ENCODE results near the gene CCHCR1. TPM values are rescaled to one million over a fixed set of nuclear protein-coding genes. Genes with fewer than 3 reads are reported as not detected.
"Not testable (repeated sequence)": the region's sequence is repeated elsewhere in the genome, so short reads cannot be mapped to it uniquely, and the experiment has no call there.

CCHCR1 gene
- total RNA-seq, 1 experiment from 2014 or later, result 25.5 TPM

DNA sequence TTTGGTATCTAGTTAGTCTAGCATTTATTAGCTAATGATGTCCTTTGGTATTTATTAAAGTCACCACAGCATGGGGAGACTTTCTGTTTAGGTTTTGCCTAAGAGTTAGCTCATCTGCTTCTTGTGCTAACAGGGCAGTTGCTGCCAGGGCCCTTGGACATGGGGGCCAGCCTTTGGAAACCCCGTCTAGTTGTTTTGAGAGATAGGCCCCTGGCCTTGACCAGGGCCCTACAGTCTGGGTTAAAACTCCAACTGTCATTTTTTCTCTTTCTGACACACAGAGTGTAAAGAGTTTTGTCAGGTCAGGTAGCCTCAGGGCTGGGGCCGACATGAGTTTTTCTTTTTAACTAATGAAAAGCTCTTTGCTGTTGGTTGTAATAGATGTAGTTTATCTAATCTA lies 25.7 kb upstream of the CCHCR1 start:
- DNase-seq (ENCODE audit: low read depth), result not testable (repeated sequence)

DNA sequence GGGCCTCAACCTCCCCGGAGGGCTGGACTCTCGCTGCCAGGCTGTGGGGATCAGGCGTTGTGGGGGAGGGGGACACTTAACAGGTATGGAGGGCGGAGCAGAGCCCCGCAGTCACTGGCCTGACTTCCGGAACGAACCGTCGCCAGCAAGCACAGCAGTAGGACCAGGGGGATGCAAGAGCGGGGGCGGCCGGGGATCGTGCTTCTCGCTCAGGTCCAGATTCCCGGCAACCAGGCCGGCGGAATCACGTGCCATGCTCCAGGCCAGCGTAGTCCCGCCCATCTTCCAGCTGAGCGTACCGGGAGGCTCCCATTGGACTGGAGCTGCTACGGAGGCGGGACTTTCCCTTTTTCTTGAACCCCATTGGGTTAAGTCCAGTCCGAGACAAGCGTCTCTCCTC lies 22.9 kb upstream of the CCHCR1 start:
- peak; percentile 94 for DNase-seq (ENCODE audit: low read depth)

DNA sequence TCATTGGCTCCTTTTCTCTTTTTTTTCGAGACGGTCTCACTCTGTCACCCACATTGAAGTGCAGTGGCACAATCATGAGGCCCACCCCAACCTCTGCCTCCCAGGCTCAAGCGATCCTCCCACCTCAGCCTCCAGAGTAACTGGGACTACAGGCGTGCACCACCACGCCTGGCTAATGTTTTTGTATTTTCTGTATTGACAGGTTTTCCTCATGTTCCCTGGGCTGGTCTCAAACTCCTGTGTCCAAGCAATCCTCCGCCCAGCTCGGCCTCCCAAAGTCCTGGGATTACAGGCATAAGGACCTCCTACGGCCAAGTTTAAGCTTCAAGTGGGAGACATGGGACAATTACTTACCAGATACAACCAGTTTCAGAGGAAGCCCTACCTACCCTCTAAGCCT lies 22.3 kb upstream of the CCHCR1 start:
- no peak for DNase-seq (ENCODE audit: low read depth)

DNA sequence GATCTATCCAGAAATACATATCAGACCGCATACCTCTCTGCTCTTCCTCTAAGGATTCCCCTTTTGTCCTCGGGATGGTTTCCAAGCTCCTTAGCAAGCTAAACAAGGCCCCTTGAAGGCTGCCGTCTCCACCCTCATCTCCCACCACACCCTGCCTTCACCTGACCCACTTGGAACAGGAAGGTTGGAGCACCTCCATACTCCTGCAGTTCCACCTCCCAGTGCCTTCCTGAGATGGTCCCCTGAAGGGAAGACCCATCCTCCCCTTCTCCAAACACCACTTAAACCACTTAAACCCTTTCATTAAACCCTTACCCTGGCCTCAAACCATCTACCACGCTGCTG lies 21.4 kb upstream of the CCHCR1 start:
- DNase-seq (ENCODE audit: low read depth), result no peak

DNA sequence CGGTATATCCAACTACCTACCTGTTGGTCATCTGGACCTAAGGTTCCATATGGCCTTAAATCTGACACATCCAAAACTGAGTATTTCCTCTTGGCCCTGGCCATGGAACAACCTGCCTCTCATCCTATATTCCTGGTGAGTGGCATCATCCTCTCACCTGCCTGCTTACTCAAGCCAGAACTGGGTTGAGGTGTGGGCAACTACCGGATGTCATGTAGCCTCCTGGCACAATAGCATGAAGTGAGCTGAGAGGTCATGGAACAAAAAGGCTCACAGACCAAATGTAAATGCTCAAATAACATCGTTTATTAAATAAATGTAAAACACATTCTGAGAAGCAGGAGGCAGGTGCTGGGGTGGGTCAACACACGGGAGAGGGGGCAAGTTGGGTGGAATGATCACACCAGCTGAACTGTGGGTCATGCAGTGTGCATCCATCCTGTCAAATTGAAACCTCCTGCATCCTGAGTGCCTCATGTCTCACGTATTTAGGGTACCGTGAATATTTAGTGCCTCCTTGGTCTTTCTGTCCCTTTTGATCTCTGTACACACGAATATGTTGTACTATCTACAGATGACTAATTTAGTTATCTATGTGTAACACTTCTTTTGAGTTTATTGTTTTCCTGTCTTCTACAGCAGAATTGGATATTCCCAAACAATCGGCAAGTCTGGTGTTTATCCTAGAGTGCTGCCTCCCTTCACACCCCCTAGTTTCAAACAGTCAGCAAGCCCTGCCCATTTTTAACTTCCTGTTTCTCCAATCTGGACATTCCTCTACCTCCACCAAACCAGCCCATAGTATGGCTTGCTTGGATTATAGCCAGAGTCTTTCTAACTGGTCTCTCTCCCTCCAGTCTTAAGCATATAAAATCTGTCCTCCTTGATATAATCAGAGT lies 20.8 kb upstream of the CCHCR1 start:
- no peak for DNase-seq (ENCODE audit: low read depth)

DNA sequence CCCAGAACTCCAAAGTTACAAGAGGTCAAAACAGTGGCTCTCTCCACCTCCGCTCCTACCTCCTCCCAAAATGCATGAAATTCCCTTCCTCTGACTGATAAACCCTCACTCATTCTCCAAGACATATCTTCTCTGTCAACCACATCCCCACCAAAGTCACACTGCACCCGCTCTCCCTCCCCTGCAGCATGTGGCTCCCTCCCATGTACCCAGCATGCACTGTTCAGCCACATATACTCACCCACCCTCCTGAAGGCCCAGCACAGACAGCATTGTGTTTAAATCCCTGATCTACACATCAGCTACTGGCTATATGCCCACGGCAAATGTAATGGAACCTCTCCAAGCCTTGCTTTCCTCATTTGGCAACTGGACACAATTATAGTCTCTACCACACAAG lies 18.4 kb upstream of the CCHCR1 start:
- DNase-seq (ENCODE audit: low read depth), result peak; percentile 69

DNA sequence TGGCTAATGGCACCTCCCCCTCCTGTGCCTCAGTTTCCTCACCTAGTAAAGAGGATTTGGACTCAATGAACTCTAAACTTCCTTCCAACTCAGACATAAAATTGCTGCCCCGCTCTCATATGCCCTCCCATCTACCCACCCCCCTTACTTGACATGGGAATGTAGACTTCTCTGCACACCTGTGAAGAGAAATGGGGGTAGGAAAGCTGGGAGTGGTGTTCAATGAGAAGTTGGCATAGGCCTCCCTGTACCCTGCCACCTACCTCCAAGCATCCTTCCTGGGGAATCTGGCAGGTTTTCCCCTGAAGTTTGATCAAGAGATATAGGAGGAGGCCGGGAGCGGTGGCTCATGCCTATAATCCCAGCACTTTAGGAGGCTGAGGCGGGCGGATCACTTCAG lies 16.8 kb upstream of the CCHCR1 start:
- DNase-seq (ENCODE audit: low read depth), result no peak

DNA sequence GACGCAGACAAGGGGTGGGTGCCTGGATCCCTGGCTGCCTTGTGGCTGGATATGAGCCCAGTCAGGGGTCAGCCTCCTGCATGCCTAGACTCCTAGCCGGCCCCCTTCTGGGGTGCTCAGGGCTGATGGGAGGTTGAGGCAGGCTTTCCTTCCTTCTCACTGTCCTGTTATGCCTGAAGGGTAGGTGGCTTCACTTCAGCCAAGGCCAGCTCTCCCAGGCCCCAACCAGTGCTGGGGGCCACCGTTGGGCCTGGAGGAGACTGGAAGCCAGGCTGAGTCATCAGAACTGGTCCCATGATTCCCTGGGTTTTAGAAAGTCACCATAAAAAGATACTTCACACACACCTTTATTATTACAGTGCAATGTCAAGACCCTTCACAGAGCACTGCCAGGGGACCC lies 15.8 kb upstream of the CCHCR1 start:
- peak; percentile 46 for DNase-seq (ENCODE audit: low read depth)

DNA sequence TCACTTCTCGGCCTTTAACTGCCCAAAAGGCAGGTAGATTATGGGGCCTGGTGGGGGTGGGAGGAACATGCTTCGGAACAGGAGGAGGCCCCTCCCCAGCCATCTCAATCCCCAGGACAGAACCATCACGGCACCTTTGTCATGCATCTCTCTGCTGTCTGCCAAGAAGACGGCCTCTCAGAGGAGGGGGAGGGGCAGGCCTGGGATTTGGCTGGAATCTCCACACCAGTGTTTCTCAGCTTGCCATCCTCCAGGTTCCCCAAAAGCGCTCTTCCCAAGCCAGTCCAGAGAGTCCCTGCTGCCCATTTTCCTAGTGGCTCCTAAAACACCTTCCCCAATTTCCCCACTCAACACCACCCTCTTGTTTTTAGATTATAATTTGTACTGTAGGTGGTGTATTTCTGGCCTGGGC lies 15.4 kb upstream of the CCHCR1 start:
- no peak for DNase-seq (ENCODE audit: low read depth)

DNA sequence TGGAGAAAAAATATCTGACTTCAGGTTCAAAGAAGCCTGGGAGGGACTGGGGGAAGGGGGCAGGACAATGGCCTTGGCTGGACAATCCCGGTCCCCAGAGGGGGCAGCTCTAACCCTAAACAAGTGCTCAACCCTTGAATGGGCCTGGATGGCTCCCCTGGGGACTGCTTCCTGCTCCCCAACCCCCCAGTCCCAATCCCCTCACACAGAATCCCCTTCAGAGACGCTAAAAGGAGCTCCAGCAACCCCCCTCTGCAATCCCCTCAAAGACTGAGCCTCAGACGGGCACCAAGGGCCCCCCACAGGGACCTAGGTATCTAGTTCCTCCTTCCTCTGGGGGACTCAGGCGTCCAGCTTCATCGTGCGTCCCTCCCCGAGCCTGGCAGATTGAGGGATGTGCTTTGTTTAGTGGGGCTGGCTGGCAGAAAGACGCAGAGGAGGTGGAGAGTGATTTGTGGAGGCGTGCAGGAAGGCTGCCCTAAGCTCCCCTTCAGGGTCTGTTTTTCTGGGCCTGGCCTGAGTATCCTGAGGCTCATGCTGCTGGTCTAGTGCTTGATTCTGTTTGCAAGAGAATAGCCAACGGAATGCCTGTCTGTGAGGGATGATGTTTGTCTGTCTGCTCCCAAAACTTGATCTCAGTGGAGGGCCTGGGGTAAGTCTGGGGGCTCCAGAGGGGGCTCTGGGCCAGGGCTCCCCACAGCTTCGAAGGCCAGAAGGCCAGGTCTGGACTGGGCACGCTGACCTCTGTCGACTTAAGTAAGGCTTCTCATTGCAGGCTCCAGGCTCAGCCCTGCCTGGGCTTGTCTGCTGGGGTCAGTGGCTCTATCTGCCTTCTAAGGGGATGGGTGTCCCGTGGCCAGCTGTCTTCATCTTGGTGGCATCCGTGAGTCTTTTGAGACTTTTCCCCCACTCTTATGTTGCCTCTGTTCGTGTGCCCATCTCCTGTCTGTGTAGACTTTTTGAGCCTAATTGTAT lies 14.6 kb upstream of the CCHCR1 start:
- DNase-seq (ENCODE audit: low read depth), result no peak

DNA sequence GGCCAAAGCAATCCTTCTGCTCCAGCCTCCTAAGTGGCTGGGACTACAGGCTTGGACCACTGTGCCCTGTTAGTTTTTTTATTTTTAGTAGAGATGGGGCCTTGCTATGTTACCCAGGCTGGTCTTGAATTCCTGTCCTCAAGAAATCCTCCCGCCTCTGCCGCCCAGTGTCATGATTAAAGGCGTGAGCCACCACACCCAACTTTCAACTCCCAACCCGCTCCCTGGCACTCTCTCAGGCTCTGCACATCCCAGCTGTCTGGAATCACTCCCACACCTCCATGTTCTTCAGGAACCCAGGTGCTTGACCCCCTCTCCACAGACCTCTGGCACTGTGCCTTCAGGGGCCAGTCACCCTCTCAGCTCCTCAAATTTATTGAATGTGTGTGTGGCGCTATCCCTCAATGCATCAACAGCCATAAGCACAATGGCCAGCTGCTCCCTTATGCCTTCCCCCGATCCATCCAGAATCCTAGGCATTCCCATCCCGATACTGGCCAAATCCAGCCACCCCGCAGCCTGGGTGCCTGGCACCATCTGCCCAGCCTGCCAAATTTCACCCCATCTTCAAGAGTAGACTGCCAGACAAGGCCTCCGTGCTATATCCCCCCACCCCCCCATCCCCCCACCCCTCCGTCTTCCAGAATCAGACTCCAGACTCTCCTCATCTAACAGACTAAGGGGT lies 13.5 kb upstream of the CCHCR1 start:
- no peak for DNase-seq (ENCODE audit: low read depth)

DNA sequence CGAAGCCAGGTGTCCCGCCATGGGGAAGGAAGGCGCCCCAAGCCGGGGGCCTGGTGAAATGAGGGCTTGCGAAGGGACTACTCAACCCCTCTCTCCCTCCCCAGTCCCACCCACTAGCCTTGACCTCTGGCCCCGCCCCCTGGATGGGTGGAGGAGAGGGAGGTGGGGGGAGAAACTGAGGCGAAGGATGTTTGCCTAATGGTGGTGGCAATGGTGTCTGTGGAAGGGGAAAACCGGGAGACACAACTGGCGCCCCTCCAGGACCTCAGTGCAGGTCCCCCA lies 12.9 kb upstream of the CCHCR1 start, which contains the start of gene POU5F1:
Gene POU5F1 (minus strand): TSS at position 83 of the 282 bp plus-strand sequence. CDS start 62 bp downstream, at position 21.
- DNase-seq (ENCODE audit: low read depth), result no peak

DNA sequence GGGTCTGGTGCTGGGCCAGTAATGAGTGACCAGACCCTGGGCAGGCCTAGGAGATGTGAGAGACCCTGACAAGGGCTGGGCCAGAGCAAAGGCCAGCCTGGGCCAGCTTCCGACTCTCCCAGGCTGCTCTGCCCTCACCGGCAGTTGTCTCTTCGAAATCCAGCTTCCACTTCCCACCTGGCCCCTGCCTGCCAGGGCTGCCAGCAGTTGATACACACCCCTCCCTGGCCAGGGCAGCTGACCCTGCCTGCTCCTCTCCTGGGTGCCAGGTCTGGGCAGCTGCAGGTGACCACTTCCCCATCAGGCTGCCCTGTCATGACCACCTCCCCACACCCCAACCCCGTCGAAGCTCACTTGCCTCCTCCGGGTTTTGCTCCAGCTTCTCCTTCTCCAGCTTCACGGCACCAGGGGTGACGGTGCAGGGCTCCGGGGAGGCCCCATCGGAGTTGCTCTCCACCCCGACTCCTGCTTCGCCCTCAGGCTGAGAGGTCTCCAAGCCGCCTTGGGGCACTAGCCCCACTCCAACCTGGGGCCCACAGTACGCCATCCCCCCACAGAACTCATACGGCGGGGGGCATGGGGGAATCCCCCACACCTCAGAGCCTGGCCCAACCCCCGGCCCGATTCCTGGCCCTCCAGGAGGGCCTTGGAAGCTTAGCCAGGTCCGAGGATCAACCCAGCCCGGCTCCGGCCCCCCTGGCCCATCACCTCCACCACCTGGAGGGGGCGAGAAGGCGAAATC lies 12.4 kb upstream of the CCHCR1 start:
- not testable (repeated sequence) for DNase-seq (ENCODE audit: low read depth)

DNA sequence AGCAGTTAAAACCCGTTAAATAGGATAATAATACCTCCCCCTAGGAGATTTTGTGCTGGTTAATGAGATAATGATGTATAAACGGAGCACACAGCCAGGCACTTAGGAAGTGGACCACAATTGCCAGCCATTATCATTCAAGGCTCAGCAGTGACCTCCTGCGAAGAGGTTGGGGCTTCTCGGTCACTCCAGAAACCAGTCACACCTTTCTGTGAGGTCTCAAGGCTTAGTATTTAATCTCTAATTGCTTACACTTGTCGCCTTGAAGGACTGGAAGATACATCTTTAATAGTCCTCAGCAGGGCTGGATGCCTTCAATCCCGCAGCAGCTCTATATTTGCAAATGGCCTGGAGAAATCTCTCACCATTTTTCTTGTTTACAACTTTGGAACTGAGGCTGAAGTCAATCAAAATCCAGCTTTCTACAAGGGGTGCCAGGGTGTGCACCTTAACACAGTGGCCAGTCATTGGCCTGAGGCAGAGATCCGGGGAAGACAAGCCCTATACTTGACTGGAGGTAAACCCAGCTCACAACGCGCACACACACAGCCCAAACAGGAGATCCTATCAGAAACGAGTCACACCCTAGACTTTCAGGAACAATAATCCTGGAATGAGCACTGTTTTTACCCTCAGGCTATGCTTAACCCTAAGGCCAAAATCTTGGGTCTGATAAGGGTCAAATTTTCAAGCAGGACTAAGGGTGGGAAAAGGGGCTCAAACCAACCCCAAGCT lies 11.7 kb upstream of the CCHCR1 start:
- DNase-seq (ENCODE audit: low read depth), result peak; percentile 52

DNA sequence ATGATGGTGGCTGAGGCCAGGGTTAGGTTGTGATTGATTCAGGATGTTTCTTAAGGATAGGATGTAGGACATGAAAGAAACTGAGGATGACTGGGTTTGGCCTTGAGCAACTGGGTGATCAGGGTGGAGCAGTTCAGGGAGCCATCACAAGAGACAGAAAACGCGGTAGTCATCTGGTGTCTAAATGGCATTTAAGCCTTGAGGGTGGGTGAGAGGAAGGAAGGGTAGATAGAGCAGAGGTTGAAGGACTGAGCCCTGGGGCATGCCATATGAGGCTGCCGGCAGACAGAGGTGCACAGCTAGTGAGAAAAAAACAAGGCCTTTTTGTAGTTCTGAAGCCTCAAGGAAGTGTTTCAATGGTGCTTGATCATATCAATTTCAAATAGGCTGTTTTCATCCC lies 11.0 kb upstream of the CCHCR1 start:
- DNase-seq (ENCODE audit: low read depth), result no peak

DNA sequence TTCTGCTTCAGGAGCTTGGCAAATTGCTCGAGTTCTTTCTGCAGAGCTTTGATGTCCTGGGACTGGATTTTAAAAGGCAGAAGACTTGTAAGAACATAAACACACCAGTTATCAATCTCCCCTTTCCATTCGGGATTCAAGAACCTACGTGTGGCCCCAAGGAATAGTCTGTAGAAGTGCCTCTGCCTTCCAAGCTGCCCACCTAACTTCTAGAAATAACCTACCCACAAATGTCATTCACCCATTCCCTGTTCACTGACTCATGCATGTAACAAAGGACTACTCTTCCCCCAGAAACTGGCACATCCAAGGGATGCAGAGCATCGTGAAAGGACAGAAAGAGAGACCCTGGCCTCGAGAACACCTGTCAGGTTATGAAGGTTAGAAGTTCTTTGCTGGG lies 8.4 kb upstream of the CCHCR1 start:
- no peak for DNase-seq (ENCODE audit: low read depth)

DNA sequence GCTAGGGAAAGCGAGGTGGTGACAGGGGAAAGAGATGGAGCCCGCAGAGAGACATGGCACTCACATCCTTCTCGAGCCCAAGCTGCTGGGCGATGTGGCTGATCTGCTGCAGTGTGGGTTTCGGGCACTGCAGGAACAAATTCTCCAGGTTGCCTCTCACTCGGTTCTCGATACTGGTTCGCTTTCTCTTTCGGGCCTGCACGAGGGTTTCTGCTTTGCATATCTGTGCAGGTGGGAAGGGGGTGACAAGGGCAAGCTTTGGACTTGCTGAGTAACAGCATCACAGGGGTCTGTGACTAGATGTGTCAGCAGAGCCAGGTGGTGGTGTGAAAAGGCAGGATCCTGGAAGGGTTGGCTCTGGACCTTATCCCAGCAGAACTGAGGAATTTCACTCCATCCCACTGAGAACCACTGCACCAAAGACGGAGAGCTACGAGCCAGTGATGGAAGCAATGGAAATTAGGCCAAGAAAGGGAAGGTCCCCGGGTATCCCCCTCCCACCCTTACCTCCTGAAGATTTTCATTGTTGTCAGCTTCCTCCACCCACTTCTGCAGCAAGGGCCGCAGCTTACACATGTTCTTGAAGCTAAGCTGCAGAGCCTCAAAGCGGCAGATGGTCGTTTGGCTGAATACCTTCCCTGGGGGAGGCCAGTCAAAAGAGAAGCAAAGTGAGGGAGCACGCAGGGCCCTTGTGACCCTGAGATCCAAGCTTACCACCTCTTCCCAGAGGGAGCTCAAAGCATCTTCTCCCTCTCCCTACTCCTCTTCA lies 7.6 kb upstream of the CCHCR1 start:
- DNase-seq (ENCODE audit: low read depth), result not testable (repeated sequence)

DNA sequence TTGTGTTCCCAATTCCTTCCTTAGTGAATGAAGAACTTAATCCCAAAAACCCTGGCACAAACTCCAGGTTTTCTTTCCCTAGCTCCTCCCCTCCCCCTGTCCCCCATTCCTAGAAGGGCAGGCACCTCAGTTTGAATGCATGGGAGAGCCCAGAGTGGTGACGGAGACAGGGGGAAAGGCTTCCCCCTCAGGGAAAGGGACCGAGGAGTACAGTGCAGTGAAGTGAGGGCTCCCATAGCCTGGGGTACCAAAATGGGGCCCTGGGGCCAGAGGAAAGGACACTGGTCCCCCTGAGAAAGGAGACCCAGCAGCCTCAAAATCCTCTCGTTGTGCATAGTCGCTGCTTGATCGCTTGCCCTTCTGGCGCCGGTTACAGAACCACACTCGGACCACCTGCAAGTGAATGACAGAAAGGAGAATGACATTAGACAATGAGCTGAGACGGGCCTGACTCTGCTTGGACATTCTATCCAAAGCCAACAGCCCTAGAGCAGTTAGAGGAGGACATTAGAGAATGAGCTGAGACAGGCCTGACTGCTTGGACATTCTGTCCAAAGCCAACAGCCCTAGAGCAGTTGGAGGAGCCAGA lies 7.0 kb upstream of the CCHCR1 start:
- DNase-seq (ENCODE audit: low read depth), result not testable (repeated sequence)

DNA sequence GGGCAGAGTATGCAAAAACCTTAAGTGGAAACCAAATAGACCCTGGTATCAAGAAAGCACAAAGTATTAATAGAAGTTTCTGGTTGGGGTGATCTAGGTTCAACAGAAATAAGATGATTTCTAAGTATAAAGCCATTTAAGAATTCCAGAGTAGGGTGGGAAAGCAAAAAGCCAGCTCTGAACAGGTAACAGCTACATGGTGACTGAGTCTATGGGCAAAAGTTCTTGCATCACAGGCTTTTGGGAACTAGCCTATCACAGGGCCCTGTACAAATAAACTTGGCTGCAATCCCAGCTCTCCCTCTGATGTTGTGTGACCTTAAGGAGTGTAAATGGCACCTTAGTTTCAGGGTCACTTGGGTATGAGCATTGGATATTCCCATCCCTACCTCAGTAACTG lies 6.3 kb upstream of the CCHCR1 start:
- peak; percentile 52 for DNase-seq (ENCODE audit: low read depth)

All from M059J (cell line).